Duodenal mucosa (tissue), 2 donors: ENCODE measurements around the gene PRPF40A.

Experiments
- H3K27ac ChIP-seq: one replicate; pipeline ENCODE4 v1.7.0; 2013; ENCODE audit warnings: low read depth, low read length
- H3K27me3 ChIP-seq, 2 donors: one replicate each; pipeline ENCODE4 v1.7.0; 2013; ENCODE audit warnings: low read length in 2 of 2, control low read depth in 1 of 2; ENCODE audit not compliant: insufficient read depth in 2 of 2, control insufficient read depth in 1 of 2
- H3K36me3 ChIP-seq, 2 donors: one replicate each; pipeline ENCODE4 v1.7.0; 2013; ENCODE audit warnings: low read length in 2 of 2, control low read depth in 1 of 2; ENCODE audit not compliant: insufficient read depth in 2 of 2, control insufficient read depth in 1 of 2
- H3K4me1 ChIP-seq, 2 donors: one replicate each; pipeline ENCODE4 v1.7.0; 2013; ENCODE audit warnings: low read length in 2 of 2, control low read depth in 1 of 2; ENCODE audit not compliant: insufficient read depth in 2 of 2, control insufficient read depth in 1 of 2
- H3K4me3 ChIP-seq, 2 donors: one replicate each; pipeline ENCODE4 v1.7.0; 2013; ENCODE audit warnings: low read length in 2 of 2, low read depth in 1 of 2
- H3K9ac ChIP-seq, 2 donors: one replicate each; pipeline ENCODE4 v1.7.0; 2013; ENCODE audit warnings: low read length in 2 of 2, low read depth in 1 of 2
- H3K9me3 ChIP-seq, 2 donors: one replicate each; pipeline ENCODE4 v1.7.0; 2013; ENCODE audit warnings: low read length in 2 of 2, control low read depth in 1 of 2; ENCODE audit not compliant: control insufficient read depth in 1 of 2

PRPF40A gene

DNA sequence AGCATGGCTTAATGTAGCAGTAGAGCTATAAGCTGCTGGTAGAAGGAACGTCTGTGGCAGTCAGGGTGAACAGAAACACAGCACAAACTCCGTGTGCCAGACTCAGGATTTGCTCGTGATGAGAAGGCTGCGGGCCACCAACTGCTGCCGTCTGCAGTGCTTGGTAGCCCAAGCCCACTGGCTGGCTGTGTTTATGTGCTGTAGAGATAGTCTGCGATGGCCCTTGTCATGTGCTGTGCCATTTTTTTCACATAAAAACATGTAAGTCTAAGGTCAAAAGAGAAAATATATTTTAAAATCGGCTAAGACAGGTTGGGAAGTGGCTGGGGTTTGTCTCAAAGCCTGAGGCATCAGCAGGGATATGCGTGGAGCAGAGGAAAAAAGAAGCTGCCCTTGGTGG, 78.7 kb downstream of the PRPF40A start:
- no peak overlapping the region for H3K27ac ChIP-seq
- peaks cover 7 to 14% of the 10 kb centered on the region in 2 donors for H3K36me3 ChIP-seq

DNA sequence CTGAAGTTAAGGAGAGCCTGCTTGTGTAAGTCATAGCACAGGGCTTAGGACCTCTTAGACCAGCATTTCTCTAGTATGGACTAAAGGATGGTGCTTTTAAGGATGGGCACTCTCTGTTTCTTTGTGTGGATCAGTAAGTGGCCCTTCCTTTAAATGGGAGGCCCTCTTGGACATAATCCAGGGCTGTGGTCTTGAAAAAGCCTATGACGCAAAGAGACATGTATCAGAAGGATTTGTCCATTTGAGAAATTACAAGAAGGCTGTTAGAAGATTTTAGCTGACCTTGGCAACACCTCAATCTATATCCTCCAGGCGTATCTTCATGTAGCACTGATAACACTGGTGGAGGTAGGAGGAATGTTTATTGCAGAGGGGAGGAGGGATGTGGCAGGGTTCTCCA, 79.2 kb downstream of the PRPF40A start:
- H3K27me3 ChIP-seq = no peaks in the 10 kb centered on the region
- no peak overlapping the region for H3K4me3 ChIP-seq
- no peaks in the 10 kb centered on the region for H3K9me3 ChIP-seq
- no peaks in the 10 kb centered on the region for H3K4me1 ChIP-seq
- H3K36me3 ChIP-seq = peaks cover 7 to 9% of the 10 kb centered on the region in 2 donors
- no peak overlapping the region for H3K27ac ChIP-seq
- no peak overlapping the region for H3K9ac ChIP-seq

More for the DNA sequence above, 78.7 kb downstream of the PRPF40A start:
- Histone ChIP-seq H3K4me1 (no peaks in the 10 kb centered on the region), H3K9ac (no peak overlapping the region), H3K9me3 (no peaks in the 10 kb centered on the region), H3K4me3 (no peak overlapping the region), H3K27me3 (no peaks in the 10 kb centered on the region)

DNA sequence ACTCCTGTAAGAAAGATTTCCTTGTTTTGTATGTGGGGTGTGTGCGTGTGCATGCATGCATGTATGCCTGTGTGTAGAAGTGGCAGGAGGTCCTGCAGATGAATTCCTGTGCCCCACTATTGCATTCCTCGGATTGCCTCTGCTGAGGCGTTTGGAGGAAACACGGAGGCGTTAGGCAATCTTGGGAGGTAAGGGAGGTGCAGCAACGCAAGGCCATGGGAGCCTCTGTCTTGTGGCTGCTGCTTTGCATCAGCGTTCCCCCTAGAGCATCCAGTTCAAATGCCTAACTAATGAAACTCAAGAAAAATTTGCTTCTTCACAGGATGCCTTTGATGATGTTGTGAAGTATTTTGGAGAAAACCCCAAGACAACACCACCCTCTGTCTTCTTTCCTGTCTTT, 80.0 kb downstream of the PRPF40A start:
- Histone ChIP-seq H3K4me3 (no peak overlapping the region), H3K4me1 (no peaks in the 10 kb centered on the region), H3K9me3 (no peaks in the 10 kb centered on the region), H3K36me3 (peaks cover 7 to 8% of the 10 kb centered on the region in 2 donors), H3K9ac (no peak overlapping the region), H3K27me3 (no peaks in the 10 kb centered on the region), H3K27ac (no peak overlapping the region)

DNA sequence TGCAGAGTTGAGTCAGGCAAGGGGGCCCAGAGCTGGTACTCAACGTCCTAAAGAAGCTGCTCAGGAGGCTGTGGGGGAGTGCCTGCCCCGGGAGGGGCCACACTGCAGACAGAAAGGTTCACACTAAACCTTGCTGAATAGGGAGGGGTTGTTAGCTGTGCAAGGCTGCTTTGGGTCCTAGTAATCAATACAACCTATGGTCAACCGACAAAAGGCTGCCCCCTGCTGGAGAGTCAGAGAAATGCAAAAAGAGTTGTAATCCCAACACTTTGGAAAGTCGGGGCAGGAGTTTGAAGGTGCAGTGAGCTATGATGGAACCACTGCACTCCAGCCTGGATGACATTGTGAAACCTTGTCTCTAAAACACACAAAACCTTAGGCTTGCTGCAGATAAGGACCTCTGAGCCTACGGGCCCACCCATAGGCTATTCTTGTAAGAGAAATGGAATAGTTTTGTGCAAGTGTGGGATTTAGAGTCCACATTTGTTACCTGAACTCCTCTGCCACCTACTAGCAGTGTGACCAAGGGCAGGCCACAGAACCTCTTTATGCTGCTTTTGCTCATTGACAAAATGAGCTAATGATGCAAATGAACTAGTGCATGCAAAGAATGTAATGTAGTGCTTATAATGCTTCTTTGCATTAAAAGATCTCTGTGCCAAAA, 81.5 kb downstream of the PRPF40A start:
- Histone ChIP-seq H3K4me3 (no peak overlapping the region), H3K4me1 (no peaks in the 10 kb centered on the region), H3K9me3 (no peaks in the 10 kb centered on the region), H3K27ac (no peak overlapping the region), H3K36me3 (peaks cover 9 to 11% of the 10 kb centered on the region in 2 donors), H3K27me3 (no peaks in the 10 kb centered on the region), H3K9ac (no peak overlapping the region)

DNA sequence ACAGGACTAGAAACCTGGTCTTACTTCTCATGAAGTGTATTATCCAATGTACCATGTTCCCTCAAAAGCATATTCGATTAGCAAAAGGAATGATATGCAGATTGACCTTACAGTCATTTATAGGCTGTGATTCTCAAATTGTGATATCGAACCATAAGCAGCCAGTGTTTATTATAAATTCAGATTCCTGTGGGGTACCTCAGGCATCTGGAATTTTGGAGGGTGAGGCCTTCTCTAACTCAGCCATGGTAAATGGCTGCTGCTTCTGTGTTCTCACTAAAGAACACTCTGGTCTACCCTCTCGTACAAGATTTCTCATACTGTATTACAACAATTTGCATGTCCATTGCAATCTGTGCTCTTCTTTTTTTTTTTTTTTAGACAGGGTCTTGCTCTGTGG, 84.5 kb downstream of the PRPF40A start:
- Histone ChIP-seq H3K36me3 (peaks cover 5% of the 10 kb centered on the region in 2 donors), H3K4me1 (no peaks in the 10 kb centered on the region), H3K27ac (no peak overlapping the region), H3K9ac (no peak overlapping the region), H3K9me3 (no peaks in the 10 kb centered on the region), H3K4me3 (no peak overlapping the region), H3K27me3 (no peaks in the 10 kb centered on the region)

DNA sequence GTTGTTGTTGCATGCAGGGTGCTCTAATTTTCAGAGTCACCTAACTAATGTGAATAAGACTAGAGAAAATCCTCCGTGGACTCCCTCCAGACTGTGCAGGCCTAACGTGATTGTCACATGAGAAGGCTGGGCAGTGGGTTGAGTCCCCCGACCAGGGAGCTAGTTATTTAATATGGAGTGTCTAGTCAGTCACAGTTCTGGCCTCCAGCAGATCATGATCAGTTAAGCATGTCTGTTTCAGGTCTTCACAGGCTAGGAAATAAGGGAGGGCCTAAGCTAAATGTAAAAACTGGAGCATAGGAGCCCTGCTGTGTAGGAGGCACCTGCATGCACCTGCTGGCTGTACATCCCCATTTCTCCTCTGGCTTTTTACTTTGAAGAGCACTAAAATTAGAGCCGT, 86.8 kb downstream of the PRPF40A start:
- Histone ChIP-seq H3K4me3 (no peak overlapping the region), H3K36me3 (peaks cover 5% of the 10 kb centered on the region in 2 donors), H3K27ac (no peak overlapping the region), H3K27me3 (no peaks in the 10 kb centered on the region), H3K4me1 (no peaks in the 10 kb centered on the region), H3K9me3 (no peaks in the 10 kb centered on the region), H3K9ac (no peak overlapping the region)

DNA sequence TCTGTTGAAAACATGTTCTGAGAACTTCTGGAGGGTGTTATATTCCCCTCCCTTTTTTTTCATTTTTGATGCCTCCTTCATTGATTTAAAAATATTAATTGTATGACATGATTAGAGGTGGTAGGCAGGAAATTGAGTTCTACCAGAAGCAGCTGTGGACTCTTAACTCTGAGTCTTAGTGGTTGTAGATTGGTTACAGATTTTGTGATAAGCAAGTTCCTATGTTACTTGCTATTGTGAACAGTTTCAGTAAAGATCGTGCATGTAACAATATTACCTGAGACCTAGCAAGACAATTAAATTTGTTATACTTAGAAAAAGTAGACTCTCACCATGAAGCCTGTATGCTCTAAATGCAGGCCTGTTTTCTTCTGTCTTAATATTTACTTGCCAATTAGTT, 88.1 kb downstream of the PRPF40A start:
- Histone ChIP-seq H3K9ac (no peak overlapping the region), H3K27me3 (no peaks in the 10 kb centered on the region), H3K4me3 (no peak overlapping the region), H3K27ac (no peak overlapping the region), H3K36me3 (peaks cover 5% of the 10 kb centered on the region in 2 donors), H3K9me3 (no peaks in the 10 kb centered on the region), H3K4me1 (no peaks in the 10 kb centered on the region)

DNA sequence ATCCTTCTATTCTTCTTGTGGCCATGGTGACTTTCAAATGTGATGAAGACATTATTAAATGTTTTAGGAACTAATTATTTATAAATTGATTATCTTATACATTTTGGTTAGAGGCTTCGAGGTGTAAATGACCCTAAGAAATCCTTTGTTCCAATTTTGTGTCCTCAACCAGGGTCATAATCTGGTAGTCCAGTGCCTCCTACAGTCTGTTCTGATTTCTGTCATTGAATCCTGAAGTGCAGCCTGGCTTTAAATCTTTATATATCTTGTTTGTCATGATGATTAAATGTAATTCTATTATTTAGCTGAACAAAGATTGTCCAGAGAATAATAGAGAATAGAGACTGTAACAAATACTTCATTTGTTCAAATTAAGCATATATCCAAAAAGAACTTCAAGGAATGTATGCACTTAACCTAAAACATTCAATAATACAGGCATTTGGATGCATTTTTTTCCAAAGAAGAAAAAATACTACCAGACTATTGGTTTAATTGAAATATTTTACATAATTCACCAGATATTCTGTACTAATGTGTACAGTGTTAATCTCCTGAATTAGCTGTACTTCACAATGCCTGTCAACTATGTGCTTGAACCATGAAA, 89.8 kb downstream of the PRPF40A start:
- Histone ChIP-seq H3K4me1 (no peaks in the 10 kb centered on the region), H3K27ac (no peak overlapping the region), H3K9ac (no peak overlapping the region), H3K36me3 (peaks cover 5% of the 10 kb centered on the region in 2 donors), H3K9me3 (no peaks in the 10 kb centered on the region), H3K4me3 (no peak overlapping the region), H3K27me3 (no peaks in the 10 kb centered on the region)

DNA sequence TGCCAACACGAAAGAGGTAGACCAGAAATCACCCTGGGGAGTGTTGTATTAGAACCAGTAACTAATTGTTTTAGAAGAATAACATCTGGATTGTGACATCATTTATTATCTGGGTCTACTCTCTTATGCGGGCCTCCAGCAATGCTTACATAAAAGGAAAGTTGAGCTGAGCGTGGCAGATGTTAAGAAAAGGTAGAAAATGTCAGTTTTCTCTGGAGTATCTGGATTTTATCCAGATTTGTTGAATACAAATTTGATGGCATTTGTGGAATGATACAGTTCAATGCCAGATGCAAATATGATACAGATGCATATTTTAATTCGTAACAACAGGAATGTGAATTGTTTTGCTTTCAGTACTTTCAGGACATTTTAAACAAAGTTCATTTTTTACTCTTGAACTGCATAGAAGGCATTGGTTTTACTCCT, 90.3 kb downstream of the PRPF40A start:
- Histone ChIP-seq H3K9me3 (no peaks in the 10 kb centered on the region), H3K27me3 (no peaks in the 10 kb centered on the region), H3K27ac (no peak overlapping the region), H3K9ac (no peak overlapping the region), H3K4me3 (no peak overlapping the region), H3K4me1 (no peaks in the 10 kb centered on the region), H3K36me3 (peaks cover under 1 to 5% of the 10 kb centered on the region in 2 donors)

DNA sequence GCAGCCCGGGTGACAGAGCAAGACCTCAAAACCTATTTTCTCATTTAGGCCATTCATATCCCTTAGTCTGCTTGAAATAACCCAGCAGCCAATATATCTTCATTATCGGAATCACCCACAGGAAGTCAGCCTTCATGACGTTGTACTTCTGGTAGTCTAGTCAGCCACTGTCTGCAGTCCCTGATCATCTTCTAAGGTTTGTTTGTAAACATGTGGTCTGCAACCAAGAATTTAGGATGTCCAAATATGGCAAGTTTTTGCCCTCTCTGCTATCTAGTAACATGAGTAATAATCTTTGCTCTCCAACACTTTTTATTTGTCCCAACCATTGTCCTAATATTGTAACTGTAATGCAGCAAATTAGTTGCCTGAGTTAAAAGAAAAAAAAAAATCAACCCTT, 92.5 kb downstream of the PRPF40A start:
- Histone ChIP-seq H3K27me3 (no peaks in the 10 kb centered on the region), H3K36me3 (peaks cover 2 to 6% of the 10 kb centered on the region in 2 donors), H3K4me3 (no peak overlapping the region), H3K9me3 (no peaks in the 10 kb centered on the region), H3K4me1 (no peaks in the 10 kb centered on the region), H3K9ac (no peak overlapping the region), H3K27ac (no peak overlapping the region)
